Thyroid gland (tissue), 4 donors: ENCODE data around the gene MRAS. TPM values are rescaled to one million over a fixed set of nuclear protein-coding genes. Genes with fewer than 3 reads are reported as not detected.
"Not testable (repeated sequence)": the region's sequence is repeated elsewhere in the genome, so short reads cannot be mapped to it uniquely, and the experiment has no call there.

Experiments
- DNase-seq, 2 donors: peaks; one replicate each; pipeline ENCODE4 v3.0.0-alpha.2; 2019
- H3K27ac ChIP-seq, 3 donors: fragments of 200-600 bp; sonication (generic); 1 replicate in 2 of 3; 2 replicates in 1 of 3; pipeline ENCODE4 v1.5.1; 2016 to 2019; ENCODE audit warnings: mild to moderate bottlenecking in 1 of 3, moderate library complexity in 1 of 3
- H3K27me3 ChIP-seq: fragments of 200-600 bp; sonication (generic); one replicate; pipeline ENCODE4 v1.5.1; 2019
- H3K36me3 ChIP-seq, 2 donors: fragments of 200-600 bp; sonication (generic); one replicate each; pipeline ENCODE4 v1.5.1; 2016 to 2019
- H3K4me1 ChIP-seq, 2 donors: fragments of 200-600 bp; sonication (generic); one replicate each; pipeline ENCODE4 v1.5.1; 2017 to 2019
- H3K4me3 ChIP-seq, 3 donors: fragments of 200-600 bp; sonication (generic); replicated peaks in 1 of 3; 1 replicate in 2 of 3; 2 replicates in 1 of 3; pipeline ENCODE4 v1.5.1; 2016; ENCODE audit warnings: mild to moderate bottlenecking in 1 of 3
- H3K9me3 ChIP-seq: fragments of 200-600 bp; sonication (generic); one replicate; pipeline ENCODE4 v1.5.1; 2017
- CTCF ChIP-seq, 6 experiments: fragments of 200-600 bp in 3 of 6; fragments of 450-650 bp in 3 of 6; sonication (generic) in 3 of 6; IDR thresholded peaks; one replicate each; pipeline ENCODE4 v1.5.1; 2016 to 2019; ENCODE audit warnings: antibody characterized with exemption in 6 of 6, mild to moderate bottlenecking in 2 of 6, inconsistent platforms in 1 of 6, moderate library complexity in 1 of 6
- POLR2A ChIP-seq, 2 donors: fragments of 450-650 bp; IDR thresholded peaks; one replicate each; pipeline ENCODE4 v1.6.1; 2017; ENCODE audit warnings: antibody characterized with exemption in 2 of 2, mild to moderate bottlenecking in 2 of 2, moderate library complexity in 1 of 2
- WGBS, 2 donors: methylation state at CpG; one replicate each; pipeline ENCODE4 v1.1.5; 2017; 5-methylcytosine and 5-hydroxymethylcytosine counted together
- intact Hi-C: fragments of 100-400 bp; cut with DNase I; formaldehyde crosslinking; loops from one replicate; pipeline ENCODE4 v1.15.1; 2023
- total RNA-seq, 4 donors: library from RNA; depleted of rRNA; stranded (reverse); fragments of >200 nt; gene quantifications; one replicate each; pipeline ENCODE4 v1.2.3, GENCODE V29; 2016

Gene MRAS
- total RNA-seq, 4 donors from 2014 or later: 55.8 to 92.4 (median 69.6) TPM

GRCh38 chr3:138408751-138409570, 60.6 kb downstream of the MRAS start:
- H3K9me3 ChIP-seq: no peaks in the 10 kb centered on the region
- 66 to 67% methylated on average over 7 of the region's 7 CpGs for WGBS, 2 donors
- DNase-seq: peak in 1 of 2 donors; percentile 6
- TF ChIP-seq CTCF (IDR thresholded peaks at IDR 0.05) (no peak), POLR2A (IDR thresholded peaks at IDR 0.05) (no peak)
- no peak overlapping the region for H3K27ac ChIP-seq
- no peak overlapping the region for H3K4me3 ChIP-seq
- H3K27me3 ChIP-seq: no peaks in the 10 kb centered on the region
- intact Hi-C loops: loop anchor here (10.0 kb wide), 1 partner anchor 74 kb away; no protein-coding TSS in a partner anchor
- H3K36me3 ChIP-seq: peaks cover 13 to 14% of the 10 kb centered on the region in 2 donors
- H3K4me1 ChIP-seq: no peaks in the 10 kb centered on the region

GRCh38 chr3:138412821-138413551, 64.6 kb downstream of the MRAS start:
- no peaks in the 10 kb centered on the region for H3K9me3 ChIP-seq
- H3K4me3 ChIP-seq: no peak overlapping the region
- H3K36me3 ChIP-seq: no peaks in the 10 kb centered on the region
- H3K27ac ChIP-seq: no peak overlapping the region
- no peaks in the 10 kb centered on the region for H3K27me3 ChIP-seq
- H3K4me1 ChIP-seq: no peaks in the 10 kb centered on the region
- intact Hi-C loops: no loop called here
- TF ChIP-seq POLR2A (IDR thresholded peaks at IDR 0.05): no peak
- no peak for TF ChIP-seq CTCF (IDR thresholded peaks at IDR 0.05)
- WGBS, 2 donors: 69 to 70% methylated on average over 9 of the region's 9 CpGs
- no peak for DNase-seq

- H3K27me3 ChIP-seq, H3K9me3 ChIP-seq, H3K4me3 ChIP-seq, DNase-seq, H3K36me3 ChIP-seq, H3K4me1 ChIP-seq, H3K27ac ChIP-seq: not testable (repeated sequence)
- WGBS, 2 donors: 76 to 86% methylated on average over 4 of the region's 4 CpGs
- intact Hi-C loops: loop anchor here (5.0 kb wide), 1 partner anchor 511 kb away; no protein-coding TSS in a partner anchor
Observed at GRCh38 chr3:138416236-138416635, 67.9 kb downstream of the MRAS start.

- H3K36me3 ChIP-seq: no peaks in the 10 kb centered on the region
- peak; percentile 84 to 88 for DNase-seq
- no peaks in the 10 kb centered on the region for H3K9me3 ChIP-seq
- no peaks in the 10 kb centered on the region for H3K4me1 ChIP-seq
- intact Hi-C loops: loop anchor here (5.0 kb wide), 1 partner anchor 510 kb away; no protein-coding TSS in a partner anchor
- no peak overlapping the region for H3K27ac ChIP-seq
- peak; percentile 56 to 95 (median 90) for TF ChIP-seq CTCF (IDR thresholded peaks at IDR 0.05)
- TF ChIP-seq POLR2A (IDR thresholded peaks at IDR 0.05): no peak
- H3K27me3 ChIP-seq: no peaks in the 10 kb centered on the region
- H3K4me3 ChIP-seq: no peak overlapping the region
- 14 to 24% methylated on average over 5 to 7 of the region's 7 CpGs for WGBS, 2 donors
Observed at GRCh38 chr3:138417559-138417982, 69.2 kb downstream of the MRAS start.

GRCh38 chr3:138418601-138419206, 70.3 kb downstream of the MRAS start:
- TF ChIP-seq CTCF (IDR thresholded peaks at IDR 0.05) (no peak), POLR2A (IDR thresholded peaks at IDR 0.05) (no peak)
- Histone ChIP-seq H3K4me1 (no peaks in the 10 kb centered on the region), H3K36me3 (no peaks in the 10 kb centered on the region), H3K4me3 (no peak overlapping the region), H3K27me3 (no peaks in the 10 kb centered on the region), H3K9me3 (no peaks in the 10 kb centered on the region), H3K27ac (no peak overlapping the region)
- no peak for DNase-seq
- intact Hi-C loops: loop anchor here (5.0 kb wide), 1 partner anchor 509 kb away; no protein-coding TSS in a partner anchor
- WGBS, 2 donors: 85 to 86% methylated on average over 5 of the region's 5 CpGs
